ENCODE results near the gene VPS37B. TPM values are rescaled to one million over a fixed set of nuclear protein-coding genes. Genes with fewer than 3 reads are reported as not detected.

Gene VPS37B
- total RNA-seq: 10 to 100 TPM; 21.8 to 46.1 (median 29.1) TPM
- 10 to 100 TPM; 11.0 to 52.4 (median 25.7) TPM for polyA plus RNA-seq
- long read RNA-seq, donor 1, transcript VPS37B-201 (4 exons, 3,028 nt): major isoform, 23 of 23 reads
- long read RNA-seq, donor 1, partial matches to known transcripts: 0 of 23 reads
- long read RNA-seq, donor 1, other reads (novel, unspliced or antisense): 0 of 23 reads
- long read RNA-seq, donor 2, transcript VPS37B-201 (4 exons, 3,028 nt): major isoform, 21 of 27 reads
- long read RNA-seq, donor 2, partial matches to known transcripts: 6 of 27 reads
- long read RNA-seq, donor 2, other reads (novel, unspliced or antisense): 0 of 27 reads
- long read RNA-seq, donor 3, transcript VPS37B-201 (4 exons, 3,028 nt): major isoform, 8 of 9 reads
- long read RNA-seq, donor 3, partial matches to known transcripts: 0 of 9 reads
- long read RNA-seq, donor 3, other reads (novel, unspliced or antisense): 0 of 9 reads
- long read RNA-seq, donor 4, partial matches to known transcripts: 0 of 3 reads
- long read RNA-seq, donor 4, other reads (novel, unspliced or antisense): 2 of 3 reads
- long read RNA-seq, donor 5, transcript VPS37B-201 (4 exons, 3,028 nt): major isoform, 34 of 44 reads
- long read RNA-seq, donor 5, partial matches to known transcripts: 1 of 44 reads
- long read RNA-seq, donor 5, other reads (novel, unspliced or antisense): 9 of 44 reads
- long read RNA-seq, donor 6, partial matches to known transcripts: 0 of 8 reads
- long read RNA-seq, donor 6, other reads (novel, unspliced or antisense): 5 of 8 reads
- long read RNA-seq, donor 7, transcript VPS37B-201 (4 exons, 3,028 nt): major isoform, 15 of 16 reads
- long read RNA-seq, donor 7, partial matches to known transcripts: 0 of 16 reads
- long read RNA-seq, donor 7, other reads (novel, unspliced or antisense): 0 of 16 reads
- long read RNA-seq, donor 8, transcript VPS37B-201 (4 exons, 3,028 nt): major isoform, 46 of 60 reads
- long read RNA-seq, donor 8, partial matches to known transcripts: 5 of 60 reads
- long read RNA-seq, donor 8, other reads (novel, unspliced or antisense): 7 of 60 reads
- long read RNA-seq, donor 9, transcript VPS37B-201 (4 exons, 3,028 nt): major isoform, 10 of 11 reads
- long read RNA-seq, donor 9, partial matches to known transcripts: 0 of 11 reads
- long read RNA-seq, donor 9, other reads (novel, unspliced or antisense): 0 of 11 reads
- long read RNA-seq, donor 10, transcript VPS37B-201 (4 exons, 3,028 nt): major isoform, 11 of 11 reads
- long read RNA-seq, donor 10, partial matches to known transcripts: 0 of 11 reads
- long read RNA-seq, donor 10, other reads (novel, unspliced or antisense): 0 of 11 reads

GRCh38 chr12:122895704-122896636, at the start of gene VPS37B:
TSS of gene VPS37B (minus strand) at chr12:122896124. CDS start at chr12:122896062, 62 bp downstream.
- 5 to 22% (median 5%) methylated on average over 28 to 81 of the region's 81 CpGs for WGBS, 4 donors
- Histone ChIP-seq H3K4me3 (peak within 1 kb of the TSS; percentile 57 to 82 (median 62)), H3K4me1 (replicated peaks in 1 of 2) (peaks cover 38 to 41% of the 10 kb centered on the region in 2 donors), H3K27ac (peak within 1 kb of the TSS in 4 of 5 donors; percentile 76 to 89 (median 84)), H3K27me3 (no peaks in the 10 kb centered on the region), H3K9me3 (replicated peaks in 1 of 3) (no peaks in the 10 kb centered on the region), H3K36me3 (replicated peaks in 1 of 2) (no peaks in the 10 kb centered on the region)
- TF ChIP-seq POLR2A (IDR thresholded peaks at IDR 0.05) (peak; percentile 87 to 93), CTCF (IDR thresholded peaks at IDR 0.05) (peak in 3 of 6 experiments; percentile 13 to 43 (median 20))
- intact Hi-C loops (cut with DNase I): no loop called here
- DNase-seq: peak; percentile 81 to 93 (median 85)

GRCh38 chr12:122944605-122945592, 49.0 kb upstream of the VPS37B start:
- intact Hi-C loops (cut with DNase I): loop anchor here in 1 of 2 donors (10.0 kb wide), 1 partner anchor 150 kb away; no protein-coding TSS in a partner anchor
- H3K4me1 ChIP-seq (replicated peaks in 1 of 2): peaks cover 23 to 25% of the 10 kb centered on the region in 2 donors

More at GRCh38 chr12:122944605-122945592, 49.0 kb upstream of the VPS37B start:
- DNase-seq: peak in 6 of 7 donors; percentile 35 to 69 (median 62)
- no peaks in the 10 kb centered on the region for H3K36me3 ChIP-seq (replicated peaks in 1 of 2)
- peak overlapping the region in 1 of 5 donors; percentile 7 for H3K27ac ChIP-seq
- 54 to 66% (median 59%) methylated on average over 3 to 14 of the region's 14 CpGs for WGBS, 4 donors
- H3K4me3 ChIP-seq: no peak overlapping the region
- no peaks in the 10 kb centered on the region for H3K9me3 ChIP-seq (replicated peaks in 1 of 3)
- no peaks in the 10 kb centered on the region for H3K27me3 ChIP-seq
- TF ChIP-seq CTCF (IDR thresholded peaks at IDR 0.05): no peak
